Measurements from ENCODE around the gene HGFAC. TPM values are rescaled to one million over a fixed set of nuclear protein-coding genes. Genes with fewer than 3 reads are reported as not detected.

The HGFAC gene
- total RNA-seq, 6 donors from 2014 or later: 0.20 to 1.1 (median 0.49) TPM; not detected in 1

DNA sequence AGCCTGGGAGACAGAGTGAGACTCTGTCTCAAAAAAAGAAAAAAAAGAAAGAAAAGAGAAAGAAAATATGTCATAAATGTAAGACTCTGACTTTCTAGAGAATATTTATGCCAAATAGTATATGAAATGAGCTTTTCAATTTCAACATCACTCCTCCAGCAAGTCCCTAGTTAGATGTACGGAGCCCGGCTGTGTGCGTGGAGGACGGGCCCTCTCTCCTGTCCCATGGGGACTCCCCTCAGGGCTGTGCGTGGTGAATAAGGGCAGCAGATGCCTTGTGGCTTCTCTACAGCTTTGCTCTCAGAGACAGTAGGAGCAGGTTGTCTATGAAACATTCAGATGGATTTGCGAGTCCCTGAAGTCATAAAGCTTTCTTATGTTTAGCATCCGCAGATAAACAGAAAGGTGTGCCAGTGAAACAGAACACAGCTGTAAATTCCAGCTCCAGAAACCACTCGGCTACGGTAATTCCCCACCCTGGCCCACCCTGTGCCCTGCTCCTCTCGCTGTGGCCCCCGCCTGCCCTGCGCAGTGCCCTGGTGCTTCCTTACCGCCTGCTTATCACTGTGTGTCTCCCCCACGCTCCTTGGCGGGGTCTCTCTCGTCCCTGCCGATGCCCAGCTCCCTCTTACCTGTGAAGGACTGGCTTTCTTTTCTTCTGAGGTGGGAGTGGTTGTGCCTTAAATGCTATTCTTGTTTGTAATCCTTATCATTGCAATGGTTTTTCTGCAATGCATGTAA, 13.9 kb upstream of the HGFAC start:
- Histone ChIP-seq H3K9me3 (no peaks in the 10 kb centered on the region), H3K27me3 (no peaks in the 10 kb centered on the region), H3K4me3 (no peak overlapping the region), H3K36me3 (peaks cover 0 to 81% (median 49%) of the 10 kb centered on the region in 4 donors), H3K4me1 (no peaks in the 10 kb centered on the region), H3K27ac (no peak overlapping the region)
- TF ChIP-seq EP300 (IDR thresholded peaks at IDR 0.05): no peak
- TF ChIP-seq, protein P1, sequence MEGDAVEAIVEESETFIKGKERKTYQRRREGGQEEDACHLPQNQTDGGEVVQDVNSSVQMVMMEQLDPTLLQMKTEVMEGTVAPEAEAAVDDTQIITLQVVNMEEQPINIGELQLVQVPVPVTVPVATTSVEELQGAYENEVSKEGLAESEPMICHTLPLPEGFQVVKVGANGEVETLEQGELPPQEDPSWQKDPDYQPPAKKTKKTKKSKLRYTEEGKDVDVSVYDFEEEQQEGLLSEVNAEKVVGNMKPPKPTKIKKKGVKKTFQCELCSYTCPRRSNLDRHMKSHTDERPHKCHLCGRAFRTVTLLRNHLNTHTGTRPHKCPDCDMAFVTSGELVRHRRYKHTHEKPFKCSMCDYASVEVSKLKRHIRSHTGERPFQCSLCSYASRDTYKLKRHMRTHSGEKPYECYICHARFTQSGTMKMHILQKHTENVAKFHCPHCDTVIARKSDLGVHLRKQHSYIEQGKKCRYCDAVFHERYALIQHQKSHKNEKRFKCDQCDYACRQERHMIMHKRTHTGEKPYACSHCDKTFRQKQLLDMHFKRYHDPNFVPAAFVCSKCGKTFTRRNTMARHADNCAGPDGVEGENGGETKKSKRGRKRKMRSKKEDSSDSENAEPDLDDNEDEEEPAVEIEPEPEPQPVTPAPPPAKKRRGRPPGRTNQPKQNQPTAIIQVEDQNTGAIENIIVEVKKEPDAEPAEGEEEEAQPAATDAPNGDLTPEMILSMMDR (IDR thresholded peaks at IDR 0.05): no peak
- no peak for TF ChIP-seq POLR2A (IDR thresholded peaks at IDR 0.05)
- TF ChIP-seq POLR2AphosphoS5 (IDR thresholded peaks at IDR 0.05): no peak
- ATAC-seq (ENCODE audit: low FRiP score in 2 of 2) (no peak), DNase-seq (peak in 1 of 2 donors; percentile 61)
- WGBS, 2 donors: 94 to 95% methylated on average over 16 to 17 of the region's 17 CpGs

DNA sequence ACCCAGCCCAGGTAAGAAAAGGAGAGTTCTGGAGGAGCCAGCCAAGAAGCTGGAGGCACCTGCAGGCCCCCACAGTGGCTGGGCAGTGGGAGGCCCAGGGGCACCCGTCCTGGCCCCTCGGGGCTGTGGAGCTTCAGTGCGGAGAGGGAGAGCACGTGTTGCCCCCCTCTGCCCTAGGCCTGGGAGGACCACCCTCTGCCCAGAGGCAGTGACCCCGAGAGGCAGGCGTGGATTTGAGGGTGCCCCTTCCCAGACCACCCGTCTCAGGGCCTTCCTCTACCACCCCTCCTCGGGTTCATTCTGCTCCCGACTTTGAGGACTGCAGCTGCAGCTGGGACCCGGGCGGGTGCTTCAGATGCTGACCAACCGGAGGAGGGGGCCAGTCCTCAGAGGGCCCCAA, 12.1 kb upstream of the HGFAC start:
- H3K36me3 ChIP-seq: peaks cover 0 to 65% (median 37%) of the 10 kb centered on the region in 4 donors
- no peaks in the 10 kb centered on the region for H3K4me1 ChIP-seq
- peak in 1 of 2 donors; percentile 58 for DNase-seq
- 90% methylated on average over 12 of the region's 12 CpGs; no CpG with 5 or more reads in 1 of the 2 donors for WGBS, 2 donors
- H3K4me3 ChIP-seq: no peak overlapping the region
- H3K9me3 ChIP-seq: no peaks in the 10 kb centered on the region
- H3K27ac ChIP-seq: no peak overlapping the region
- H3K27me3 ChIP-seq: no peaks in the 10 kb centered on the region
- no peak for ATAC-seq (ENCODE audit: low FRiP score in 2 of 2)
- TF ChIP-seq EP300 (IDR thresholded peaks at IDR 0.05) (no peak), POLR2AphosphoS5 (IDR thresholded peaks at IDR 0.05) (no peak), POLR2A (IDR thresholded peaks at IDR 0.05) (no peak)
- TF ChIP-seq, protein P1 (IDR thresholded peaks at IDR 0.05): no peak

DNA sequence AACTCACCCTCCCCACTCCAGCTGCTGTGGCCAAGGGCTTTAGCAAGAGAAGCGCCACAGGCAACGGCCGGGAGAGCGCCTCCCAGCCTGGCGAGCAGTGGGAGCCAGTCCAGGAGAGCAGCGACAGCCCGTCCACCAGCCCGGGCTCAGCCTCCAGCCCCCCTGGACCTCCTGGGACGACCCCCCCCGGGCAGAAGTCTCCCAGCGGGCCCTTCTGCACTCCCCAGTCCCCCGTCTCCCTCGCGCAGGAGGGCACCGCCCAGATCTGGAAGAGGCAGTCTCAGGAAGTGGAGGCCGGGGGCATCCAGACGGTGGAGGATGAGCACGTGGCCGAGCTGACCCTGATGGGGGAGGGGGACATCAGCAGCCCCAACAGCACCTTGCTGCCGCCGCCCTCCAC, 11.2 kb upstream of the HGFAC start:
- ATAC-seq (ENCODE audit: low FRiP score in 2 of 2) (no peak), DNase-seq (peak in 1 of 2 donors; percentile 64)
- no peaks in the 10 kb centered on the region for H3K4me1 ChIP-seq
- TF ChIP-seq, protein P1 (IDR thresholded peaks at IDR 0.05): no peak
- TF ChIP-seq POLR2A (IDR thresholded peaks at IDR 0.05): no peak
- TF ChIP-seq POLR2AphosphoS5 (IDR thresholded peaks at IDR 0.05): no peak
- no peak for TF ChIP-seq EP300 (IDR thresholded peaks at IDR 0.05)
- no peak overlapping the region for H3K4me3 ChIP-seq
- WGBS, 2 donors: 73% methylated on average over 15 of the region's 21 CpGs; no CpG with 5 or more reads in 1 of the 2 donors
- no peak overlapping the region for H3K27ac ChIP-seq
- peaks cover 0 to 57% (median 34%) of the 10 kb centered on the region in 4 donors for H3K36me3 ChIP-seq
- H3K9me3 ChIP-seq: no peaks in the 10 kb centered on the region
- H3K27me3 ChIP-seq: no peaks in the 10 kb centered on the region

DNA sequence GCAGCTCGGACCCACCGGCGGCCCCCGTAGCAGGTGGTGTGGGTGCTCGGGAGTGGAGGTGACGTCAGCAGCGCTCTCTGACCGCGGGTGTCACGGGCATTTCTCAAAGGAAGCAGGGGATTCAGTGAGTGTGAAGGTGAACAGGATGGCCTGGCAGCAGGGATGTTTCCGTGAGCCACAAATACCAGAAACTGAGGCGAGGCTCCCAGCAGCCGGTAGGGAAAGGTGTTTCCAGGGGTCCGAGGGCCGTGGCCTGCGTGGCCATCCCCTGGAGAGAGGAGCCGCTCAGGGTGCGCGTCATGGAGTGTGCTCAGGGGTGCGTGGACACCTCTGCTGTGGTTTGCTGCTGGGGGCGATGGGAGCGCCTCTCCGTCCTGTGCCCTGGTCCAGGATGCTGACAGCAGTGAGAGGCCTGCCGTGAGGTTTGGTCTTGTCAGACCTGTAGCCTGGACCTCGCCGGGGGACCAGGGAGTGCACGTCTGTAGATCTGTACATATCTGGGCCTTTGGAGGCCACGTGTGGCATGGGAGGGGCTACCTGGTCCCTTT, 10.2 kb upstream of the HGFAC start:
- H3K4me1 ChIP-seq: peaks cover 0 to 3% (median 0%) of the 10 kb centered on the region in 4 donors
- no peaks in the 10 kb centered on the region for H3K9me3 ChIP-seq
- no peaks in the 10 kb centered on the region for H3K27me3 ChIP-seq
- H3K4me3 ChIP-seq: no peak overlapping the region
- H3K36me3 ChIP-seq: peaks cover 0 to 54% (median 32%) of the 10 kb centered on the region in 4 donors
- ATAC-seq (ENCODE audit: low FRiP score in 2 of 2): no peak
- TF ChIP-seq POLR2A (IDR thresholded peaks at IDR 0.05) (no peak), POLR2AphosphoS5 (IDR thresholded peaks at IDR 0.05) (no peak), EP300 (IDR thresholded peaks at IDR 0.05) (no peak)
- TF ChIP-seq, protein P1 (IDR thresholded peaks at IDR 0.05): no peak
- H3K27ac ChIP-seq: no peak overlapping the region
- peak in 1 of 2 donors; percentile 77 for DNase-seq
- 91 to 96% methylated on average over 22 to 28 of the region's 28 CpGs for WGBS, 2 donors

All from upper lobe of left lung (tissue), 6 donors.